Upper lobe of left lung (tissue), 6 donors: Measurements from ENCODE around the gene ANKRD35. TPM values are rescaled to one million over a fixed set of nuclear protein-coding genes. Genes with fewer than 3 reads are reported as not detected.
"Not testable (repeated sequence)": the region's sequence is repeated elsewhere in the genome, so short reads cannot be mapped to it uniquely, and the experiment has no call there.

ENCODE experiments used
- ATAC-seq, 2 donors: fragments of 200-7000 bp; cut with Tn5 transposase; one replicate each; pipeline ENCODE4 v1.9.1; 2022; ENCODE audit warnings: mild to moderate bottlenecking in 2 of 2, moderate library complexity in 2 of 2; ENCODE audit not compliant: low FRiP score in 2 of 2
- DNase-seq, 2 donors: peaks; one replicate each; pipeline ENCODE4 v3.0.0-alpha.2; 2019 to 2020
- H3K27ac ChIP-seq, 4 donors: fragments of 200-600 bp; sonication (generic); one replicate each; pipeline ENCODE4 v1.5.1; 2016 to 2019
- H3K27me3 ChIP-seq, 4 donors: fragments of 200-600 bp; sonication (generic); one replicate each; pipeline ENCODE4 v1.5.1; 2017 to 2019
- H3K36me3 ChIP-seq, 4 donors: fragments of 200-600 bp; sonication (generic); one replicate each; pipeline ENCODE4 v1.5.1; 2016 to 2019
- H3K4me1 ChIP-seq, 4 donors: fragments of 200-600 bp; sonication (generic); one replicate each; pipeline ENCODE4 v1.5.1; 2018 to 2019
- H3K4me3 ChIP-seq, 4 donors: fragments of 200-600 bp; sonication (generic); one replicate each; pipeline ENCODE4 v1.5.1; 2017 to 2019; ENCODE audit warnings: mild to moderate bottlenecking in 2 of 4, moderate library complexity in 1 of 4
- H3K9me3 ChIP-seq, 4 donors: fragments of 200-600 bp; sonication (generic); one replicate each; pipeline ENCODE4 v1.5.1; 2018 to 2019
- EP300 ChIP-seq, 4 donors: sonication (generic); formaldehyde crosslinking; IDR thresholded peaks; one replicate each; pipeline ENCODE4 v1.5.1; 2017; ENCODE audit warnings: antibody characterized with exemption in 4 of 4, control low read depth in 2 of 4
- POLR2A ChIP-seq, 4 donors: fragments of 450-650 bp; IDR thresholded peaks; one replicate each; pipeline ENCODE4 v1.5.1; 2016 to 2017; ENCODE audit warnings: antibody characterized with exemption in 4 of 4, mild to moderate bottlenecking in 2 of 4
- POLR2AphosphoS5 ChIP-seq, 2 donors: sonication (generic); formaldehyde crosslinking; IDR thresholded peaks; one replicate each; pipeline ENCODE4 v1.5.1; 2017; ENCODE audit warnings: antibody characterized with exemption in 2 of 2
- WGBS, 2 donors: methylation state at CpG; one replicate each; pipeline ENCODE4 v1.1.5; 2017 to 2018; 5-methylcytosine and 5-hydroxymethylcytosine counted together
- small RNA-seq, 4 donors: library from RNA; depleted of rRNA; stranded (forward); fragments of <200 nt; gene quantifications; one replicate each; pipeline ENCODE3, GENCODE V24; 2016
- total RNA-seq, 6 donors: library from RNA; depleted of rRNA in 4 of 6; stranded (reverse); fragments of >200 nt in 4 of 6; gene quantifications; one replicate each; pipeline versions ENCODE4 v1.1.0 to v1.2.1, GENCODE V29; 2016 to 2021
- TF ChIP-seq, protein P1 (sequence below), 6 experiments: fragments of 450-650 bp in 4 of 6; fragments of 200-600 bp in 2 of 6; sonication (generic) in 2 of 6; IDR thresholded peaks; one replicate each; pipeline ENCODE4 v1.5.1; 2016 to 2019; ENCODE audit warnings: antibody characterized with exemption in 6 of 6
- donor health status: DM: no; HTN: no; CAD: no; lungs with moderate emphysema.
- donor health status: DM: no; HTN: yes; CAD: no; lungs with severe emphysema.

The ANKRD35 gene
- total RNA-seq, 6 donors from 2014 or later = 0.76 to 2.5 (median 1.3) TPM; not detected in 1

DNA sequence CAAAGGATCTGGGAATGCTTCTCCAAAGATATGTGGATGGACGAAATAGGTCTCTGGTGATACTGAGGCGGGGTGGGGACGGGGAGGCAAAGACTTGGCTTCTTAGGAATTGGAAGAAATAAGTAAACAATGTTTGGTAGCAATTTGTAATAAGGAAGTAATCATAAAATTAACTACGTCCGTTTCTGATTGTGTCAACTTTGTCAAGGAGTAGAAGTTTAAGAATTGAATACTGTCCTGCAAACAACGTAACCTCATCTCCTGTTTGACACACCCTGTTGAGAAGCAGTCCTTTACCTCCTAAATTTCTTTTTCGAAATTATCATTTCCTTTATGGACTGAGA, 61.2 kb downstream of the ANKRD35 start:
- peaks cover 19 to 39% (median 26%) of the 10 kb centered on the region in 4 donors for H3K36me3 ChIP-seq
- DNase-seq = no peak
- ATAC-seq = no peak
- H3K4me1 ChIP-seq = peaks cover 8 to 14% (median 12%) of the 10 kb centered on the region in 4 donors
- H3K4me3 ChIP-seq = peak overlapping the region; percentile 58 to 90 (median 80)
- no peak for TF ChIP-seq POLR2AphosphoS5 (IDR thresholded peaks at IDR 0.05)
- no peak for TF ChIP-seq POLR2A (IDR thresholded peaks at IDR 0.05)
- TF ChIP-seq EP300 (IDR thresholded peaks at IDR 0.05) = no peak
- TF ChIP-seq, protein P1, sequence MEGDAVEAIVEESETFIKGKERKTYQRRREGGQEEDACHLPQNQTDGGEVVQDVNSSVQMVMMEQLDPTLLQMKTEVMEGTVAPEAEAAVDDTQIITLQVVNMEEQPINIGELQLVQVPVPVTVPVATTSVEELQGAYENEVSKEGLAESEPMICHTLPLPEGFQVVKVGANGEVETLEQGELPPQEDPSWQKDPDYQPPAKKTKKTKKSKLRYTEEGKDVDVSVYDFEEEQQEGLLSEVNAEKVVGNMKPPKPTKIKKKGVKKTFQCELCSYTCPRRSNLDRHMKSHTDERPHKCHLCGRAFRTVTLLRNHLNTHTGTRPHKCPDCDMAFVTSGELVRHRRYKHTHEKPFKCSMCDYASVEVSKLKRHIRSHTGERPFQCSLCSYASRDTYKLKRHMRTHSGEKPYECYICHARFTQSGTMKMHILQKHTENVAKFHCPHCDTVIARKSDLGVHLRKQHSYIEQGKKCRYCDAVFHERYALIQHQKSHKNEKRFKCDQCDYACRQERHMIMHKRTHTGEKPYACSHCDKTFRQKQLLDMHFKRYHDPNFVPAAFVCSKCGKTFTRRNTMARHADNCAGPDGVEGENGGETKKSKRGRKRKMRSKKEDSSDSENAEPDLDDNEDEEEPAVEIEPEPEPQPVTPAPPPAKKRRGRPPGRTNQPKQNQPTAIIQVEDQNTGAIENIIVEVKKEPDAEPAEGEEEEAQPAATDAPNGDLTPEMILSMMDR (IDR thresholded peaks at IDR 0.05) = no peak
- WGBS, 2 donors = 0% methylated on average over 7 of the region's 7 CpGs
- H3K27ac ChIP-seq = peak overlapping the region; percentile 90 to 98 (median 96)
- H3K27me3 ChIP-seq = no peaks in the 10 kb centered on the region
- no peaks in the 10 kb centered on the region for H3K9me3 ChIP-seq

DNA sequence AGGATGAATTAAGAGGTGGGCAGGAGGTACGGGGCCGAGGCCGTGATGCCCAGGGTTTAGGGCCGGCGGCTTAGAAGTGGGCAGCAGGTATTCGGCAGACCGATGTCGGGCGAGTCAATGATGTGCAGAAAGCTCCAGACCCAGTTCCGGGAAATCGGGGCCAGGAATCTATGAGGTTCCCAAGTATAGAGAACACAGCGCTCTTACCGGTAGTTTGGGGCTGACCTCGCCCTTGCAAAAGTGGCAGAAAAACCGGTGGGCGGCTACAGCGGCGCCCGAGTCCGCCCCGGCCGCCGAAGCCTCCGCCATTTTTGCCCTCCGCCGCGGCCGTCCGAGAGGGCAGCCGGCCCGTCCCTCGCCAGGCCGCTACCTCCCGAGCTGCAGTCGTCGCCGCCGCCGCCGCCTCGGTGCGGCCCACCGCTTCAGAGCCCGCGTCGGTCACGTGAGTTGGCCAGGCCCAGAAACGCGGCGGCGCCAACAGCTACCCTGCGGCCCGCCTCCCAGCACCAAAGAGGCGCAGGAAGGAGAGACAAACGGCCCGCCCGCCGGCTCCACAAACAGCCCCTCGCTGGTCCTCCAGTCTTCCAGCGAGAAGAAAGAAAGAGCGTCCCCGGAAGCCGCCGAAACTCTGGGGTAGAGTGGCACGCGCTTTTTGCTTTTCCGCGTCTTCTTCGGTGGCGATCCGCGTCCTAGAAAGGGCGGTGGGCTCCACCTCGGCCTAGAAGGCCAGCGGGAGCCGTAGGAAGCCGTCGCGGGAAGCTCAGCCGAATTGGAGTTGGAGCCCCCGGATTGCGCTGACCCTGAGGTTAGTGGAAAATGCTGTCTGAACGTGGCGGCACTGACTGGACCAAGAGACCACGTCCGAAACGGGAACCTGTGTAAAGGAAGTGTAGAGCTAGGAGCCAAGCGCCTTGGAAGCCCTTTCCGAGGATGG, 61.8 kb downstream of the ANKRD35 start, which contains the start of the genes POLR3C and RNF115:
Gene POLR3C, plus strand, starts transcription at position 636 of the 934 bp plus-strand sequence. CDS start 1,577 bp downstream, outside the sequence.
Gene RNF115, minus strand, starts transcription at position 531 of the 934 bp plus-strand sequence. Its CDS starts 222 bp downstream, at position 309.
- Histone ChIP-seq H3K9me3 (no peaks in the 10 kb centered on the region), H3K36me3 (peaks cover 14 to 33% (median 20%) of the 10 kb centered on the region in 4 donors), H3K4me1 (peaks cover 8 to 14% (median 12%) of the 10 kb centered on the region in 4 donors), H3K27me3 (no peaks in the 10 kb centered on the region), H3K4me3 (peak within 1 kb of the TSS; percentile 58 to 90 (median 80)), H3K27ac (peak within 1 kb of the TSS; percentile 90 to 98 (median 96))
- DNase-seq (peak; percentile 95 to 96), ATAC-seq (peak; percentile 96 to 97)
- WGBS, 2 donors = 1% methylated on average over 30 to 46 of the region's 89 CpGs
- TF ChIP-seq POLR2AphosphoS5 (IDR thresholded peaks at IDR 0.05) (peak; percentile 60 to 96), POLR2A (IDR thresholded peaks at IDR 0.05) (peak in 3 of 4 donors; percentile 85 to 95 (median 86)), EP300 (IDR thresholded peaks at IDR 0.05) (no peak)
- TF ChIP-seq, protein P1 (IDR thresholded peaks at IDR 0.05) = peak in 1 of 6 experiments; percentile 11

DNA sequence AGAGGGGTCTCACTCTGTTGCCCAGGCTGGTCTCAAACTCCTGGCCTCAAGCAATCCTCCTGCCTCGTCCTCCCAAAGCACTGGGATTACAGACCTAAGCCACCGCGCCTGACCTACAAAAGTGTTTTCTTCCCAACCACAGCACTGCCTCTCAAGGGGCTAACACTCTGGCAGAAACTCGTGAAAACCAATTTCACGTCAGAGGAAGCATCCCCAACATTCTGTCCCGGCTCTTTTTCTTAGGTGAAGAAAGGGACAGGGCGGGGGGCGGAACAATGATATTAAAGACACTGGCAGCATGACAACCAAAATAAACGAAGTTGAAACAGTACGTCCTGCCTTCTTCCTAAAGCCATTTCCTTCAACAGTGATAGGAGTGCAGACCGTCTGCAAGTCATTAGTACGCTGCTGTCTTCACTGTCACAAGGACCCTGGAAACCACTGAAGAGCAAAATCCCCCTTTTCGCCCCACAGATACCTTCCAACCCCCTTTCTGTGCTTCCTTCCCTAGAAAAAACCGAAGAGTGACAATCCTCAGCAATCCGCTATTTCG, 62.8 kb downstream of the ANKRD35 start:
- no CpG with 5 or more reads among the region's 16 CpGs for WGBS, 2 donors
- Histone ChIP-seq H3K27ac (peak overlapping the region in 1 of 4 donors; percentile 51), H3K4me3 (peak overlapping the region in 2 of 4 donors; percentile 32 to 76)

DNA sequence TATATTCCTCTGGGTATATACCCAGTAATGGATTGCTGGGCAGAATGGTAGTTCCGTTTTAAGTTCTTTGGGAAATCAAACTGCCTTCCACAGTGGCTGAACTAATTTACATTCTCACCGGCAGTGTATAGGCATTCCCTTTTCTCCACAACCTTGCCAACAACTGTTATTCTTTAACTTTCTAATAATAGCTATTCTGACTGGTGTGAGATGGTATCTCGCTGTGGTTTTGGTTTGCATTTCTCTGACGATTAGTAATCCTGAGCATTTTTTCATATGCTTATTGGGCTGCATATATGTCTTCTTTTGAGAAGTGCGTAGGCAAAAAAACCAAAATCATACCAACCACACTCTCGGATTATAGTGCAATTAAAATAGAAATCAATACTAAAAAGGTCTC, 67.6 kb downstream of the ANKRD35 start:
- 45 to 69% methylated on average over 2 of the region's 6 CpGs for WGBS, 2 donors
- H3K9me3 ChIP-seq, DNase-seq, H3K27me3 ChIP-seq, ATAC-seq, H3K27ac ChIP-seq, H3K4me3 ChIP-seq, H3K36me3 ChIP-seq, H3K4me1 ChIP-seq: not testable (repeated sequence)

More for the DNA sequence above, 62.8 kb downstream of the ANKRD35 start:
- peaks cover 7 to 23% (median 13%) of the 10 kb centered on the region in 4 donors for H3K36me3 ChIP-seq
- not testable (repeated sequence) for H3K27me3 ChIP-seq, DNase-seq, H3K9me3 ChIP-seq
- peak in 1 of 2 donors; percentile 5 for ATAC-seq
- peaks cover 8 to 14% (median 12%) of the 10 kb centered on the region in 4 donors for H3K4me1 ChIP-seq

Small RNA genes lying within 50 kb of the gene (small RNA-seq; reads per million reads assigned to genes)
- 0 reads per million in 4 donors for gene MIR6736

Other genes with a start within 250 kb of the ANKRD35 start
- gene PDZK1, start 178.5 kb downstream of the ANKRD35 start, total RNA-seq = under 1 TPM in 2 of 6 donors, not detected in 4; 0.31 to 0.49 TPM
- gene CD160, start 166.4 kb downstream of the ANKRD35 start, total RNA-seq = under 1 TPM in 2 of 6 donors, not detected in 4; 0.71 to 0.89 TPM
- 10 to 100 TPM; 10.7 to 32.0 (median 19.0) TPM for gene RNF115, start 61.8 kb downstream of the ANKRD35 start, total RNA-seq
- gene POLR3C, start 61.7 kb downstream of the ANKRD35 start, total RNA-seq = 10 to 100 TPM; 15.9 to 40.9 (median 26.7) TPM
- 10 to 100 TPM in 2 of 6 donors, 1 to 10 TPM in 4; 2.1 to 11.0 (median 4.8) TPM for gene NUDT17, start 40.2 kb downstream of the ANKRD35 start, total RNA-seq
- gene PIAS3, start 26.8 kb downstream of the ANKRD35 start, total RNA-seq = 10 to 100 TPM; 23.0 to 71.2 (median 29.5) TPM
- gene ITGA10, start 24.2 kb upstream of the ANKRD35 start, total RNA-seq = 10 to 100 TPM; 13.3 to 46.1 (median 14.9) TPM
- 10 to 100 TPM; 15.2 to 29.5 (median 26.9) TPM for gene PEX11B, start 32.9 kb upstream of the ANKRD35 start, total RNA-seq
- 100 to 1,000 TPM in 3 of 6 donors, 10 to 100 TPM in 3; 30.1 to 144 (median 101) TPM for gene RBM8A, start 41.6 kb upstream of the ANKRD35 start, total RNA-seq
- 10 to 100 TPM in 5 of 6 donors, 1 to 10 TPM in 1; 5.2 to 35.6 (median 16.5) TPM for gene LIX1L, start 72.2 kb upstream of the ANKRD35 start, total RNA-seq
- 1 to 10 TPM in 2 of 6 donors, under 1 TPM in 4; 0.30 to 2.6 (median 0.73) TPM for gene ANKRD34A, start 78.7 kb upstream of the ANKRD35 start, total RNA-seq
- 10 to 100 TPM; 18.7 to 25.7 (median 22.5) TPM for gene POLR3GL, start 78.8 kb upstream of the ANKRD35 start, total RNA-seq
- gene TXNIP, start 110.7 kb upstream of the ANKRD35 start, total RNA-seq = 1,000 to 10,000 TPM in 3 of 6 donors, 100 to 1,000 TPM in 3; 703 to 1,481 (median 910) TPM
- not detected for gene HJV, start 135.9 kb upstream of the ANKRD35 start, total RNA-seq